ENCODE results near the gene ZBTB3. TPM values are rescaled to one million over a fixed set of nuclear protein-coding genes. Genes with fewer than 3 reads are reported as not detected.

Gene ZBTB3
- total and polyA plus RNA-seq, 9 of the 15 experiments (the other 6 are each of a cell fraction or from before 2014, with no cell fraction given), result 1.9 to 10.0 (median 4.9) TPM

DNA sequence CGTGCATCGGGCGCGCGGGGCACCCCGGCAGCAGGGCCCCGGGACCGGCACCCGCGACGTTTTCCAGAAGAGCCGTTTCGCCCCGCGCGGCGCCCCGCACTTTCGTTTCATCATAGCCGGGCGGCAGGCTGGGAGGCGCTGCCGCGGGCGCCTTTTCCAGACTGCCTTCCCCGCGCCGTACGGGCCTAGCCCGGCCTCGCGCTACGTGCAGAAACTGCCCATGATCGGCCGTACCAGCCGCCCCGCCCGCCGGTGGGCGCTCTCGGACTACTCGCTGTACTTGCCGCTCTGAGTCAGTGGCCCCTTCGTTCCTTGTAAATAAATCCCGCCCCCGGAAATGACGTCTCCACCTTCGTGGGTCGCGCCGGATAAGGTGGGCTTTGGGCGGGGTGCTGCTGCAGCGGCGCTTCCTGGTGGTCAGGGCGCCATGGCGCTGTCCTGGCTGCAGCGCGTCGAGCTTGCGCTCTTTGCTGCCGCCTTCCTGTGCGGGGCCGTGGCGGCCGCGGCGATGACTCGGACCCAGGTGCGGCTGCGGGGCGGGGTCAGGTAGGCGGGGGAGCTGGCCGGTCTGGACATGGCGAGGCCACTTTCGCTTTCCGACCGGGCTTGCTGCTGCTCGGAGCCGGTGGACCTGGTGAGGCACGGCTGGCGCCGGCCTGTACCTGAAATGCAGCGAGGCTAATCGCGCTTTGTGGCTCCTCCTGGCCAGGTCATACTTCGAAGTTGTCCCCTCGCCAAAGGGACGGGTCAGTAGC lies 33.2 kb upstream of the ZBTB3 start, which contains the start of gene TMEM179B (continued):
- TF ChIP-seq DMBX1 (CRISPR knock-in tag; IDR thresholded peaks at IDR 0.05; ENCODE audit: borderline replicate concordance), result no peak
- TF ChIP-seq ZNF316 (IDR thresholded peaks at IDR 0.05), result peak; percentile 45; the same call in 1 of the 2 replicates
- TF ChIP-seq, protein P1, sequence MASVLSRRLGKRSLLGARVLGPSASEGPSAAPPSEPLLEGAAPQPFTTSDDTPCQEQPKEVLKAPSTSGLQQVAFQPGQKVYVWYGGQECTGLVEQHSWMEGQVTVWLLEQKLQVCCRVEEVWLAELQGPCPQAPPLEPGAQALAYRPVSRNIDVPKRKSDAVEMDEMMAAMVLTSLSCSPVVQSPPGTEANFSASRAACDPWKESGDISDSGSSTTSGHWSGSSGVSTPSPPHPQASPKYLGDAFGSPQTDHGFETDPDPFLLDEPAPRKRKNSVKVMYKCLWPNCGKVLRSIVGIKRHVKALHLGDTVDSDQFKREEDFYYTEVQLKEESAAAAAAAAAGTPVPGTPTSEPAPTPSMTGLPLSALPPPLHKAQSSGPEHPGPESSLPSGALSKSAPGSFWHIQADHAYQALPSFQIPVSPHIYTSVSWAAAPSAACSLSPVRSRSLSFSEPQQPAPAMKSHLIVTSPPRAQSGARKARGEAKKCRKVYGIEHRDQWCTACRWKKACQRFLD (CRISPR knock-in tag; IDR thresholded peaks at IDR 0.05), result peak; percentile 62
- TF ChIP-seq ZC3H4 (CRISPR knock-in tag; IDR thresholded peaks at IDR 0.05; ENCODE audit: borderline replicate concordance), result peak; percentile 72; the same call in 1 of the 2 replicates
- TF ChIP-seq ZBTB1 (CRISPR knock-in tag; IDR thresholded peaks at IDR 0.05; ENCODE audit: borderline replicate concordance, low read depth), result peak; percentile 38
- no peak for TF ChIP-seq PHB2 (IDR thresholded peaks at IDR 0.05; ENCODE audit: low read depth)
- TF ChIP-seq U2AF1 (optimal IDR thresholded peaks at IDR 0.05; ENCODE audit: low read depth, low read length), result peak; percentile 11
- TF ChIP-seq DPF2 (IDR thresholded peaks at IDR 0.05), result no peak; the same call in 1 of the 2 replicates
- TF ChIP-seq ZNF699 (CRISPR knock-in tag; IDR thresholded peaks at IDR 0.05; ENCODE audit: insufficient replicate concordance), result no peak
- TF ChIP-seq, protein P2, sequence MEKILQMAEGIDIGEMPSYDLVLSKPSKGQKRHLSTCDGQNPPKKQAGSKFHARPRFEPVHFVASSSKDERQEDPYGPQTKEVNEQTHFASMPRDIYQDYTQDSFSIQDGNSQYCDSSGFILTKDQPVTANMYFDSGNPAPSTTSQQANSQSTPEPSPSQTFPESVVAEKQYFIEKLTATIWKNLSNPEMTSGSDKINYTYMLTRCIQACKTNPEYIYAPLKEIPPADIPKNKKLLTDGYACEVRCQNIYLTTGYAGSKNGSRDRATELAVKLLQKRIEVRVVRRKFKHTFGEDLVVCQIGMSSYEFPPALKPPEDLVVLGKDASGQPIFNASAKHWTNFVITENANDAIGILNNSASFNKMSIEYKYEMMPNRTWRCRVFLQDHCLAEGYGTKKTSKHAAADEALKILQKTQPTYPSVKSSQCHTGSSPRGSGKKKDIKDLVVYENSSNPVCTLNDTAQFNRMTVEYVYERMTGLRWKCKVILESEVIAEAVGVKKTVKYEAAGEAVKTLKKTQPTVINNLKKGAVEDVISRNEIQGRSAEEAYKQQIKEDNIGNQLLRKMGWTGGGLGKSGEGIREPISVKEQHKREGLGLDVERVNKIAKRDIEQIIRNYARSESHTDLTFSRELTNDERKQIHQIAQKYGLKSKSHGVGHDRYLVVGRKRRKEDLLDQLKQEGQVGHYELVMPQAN (IDR thresholded peaks at IDR 0.05; ENCODE audit: borderline replicate concordance), result peak; percentile 74; the same call in 1 of the 2 replicates
- no peak for TF ChIP-seq BACH1 (tag; IDR thresholded peaks at IDR 0.05)
- peak; percentile 58; the same call in 1 of the 2 replicates for TF ChIP-seq TCF3 (CRISPR knock-in tag; IDR thresholded peaks at IDR 0.05)
- TF ChIP-seq SMC3 (conservative IDR thresholded peaks at IDR 0.05; ENCODE audit: insufficient read depth, low read depth, low read length), result peak; percentile 35; the same call in 1 of the 2 replicates
- TF ChIP-seq, protein P3, sequence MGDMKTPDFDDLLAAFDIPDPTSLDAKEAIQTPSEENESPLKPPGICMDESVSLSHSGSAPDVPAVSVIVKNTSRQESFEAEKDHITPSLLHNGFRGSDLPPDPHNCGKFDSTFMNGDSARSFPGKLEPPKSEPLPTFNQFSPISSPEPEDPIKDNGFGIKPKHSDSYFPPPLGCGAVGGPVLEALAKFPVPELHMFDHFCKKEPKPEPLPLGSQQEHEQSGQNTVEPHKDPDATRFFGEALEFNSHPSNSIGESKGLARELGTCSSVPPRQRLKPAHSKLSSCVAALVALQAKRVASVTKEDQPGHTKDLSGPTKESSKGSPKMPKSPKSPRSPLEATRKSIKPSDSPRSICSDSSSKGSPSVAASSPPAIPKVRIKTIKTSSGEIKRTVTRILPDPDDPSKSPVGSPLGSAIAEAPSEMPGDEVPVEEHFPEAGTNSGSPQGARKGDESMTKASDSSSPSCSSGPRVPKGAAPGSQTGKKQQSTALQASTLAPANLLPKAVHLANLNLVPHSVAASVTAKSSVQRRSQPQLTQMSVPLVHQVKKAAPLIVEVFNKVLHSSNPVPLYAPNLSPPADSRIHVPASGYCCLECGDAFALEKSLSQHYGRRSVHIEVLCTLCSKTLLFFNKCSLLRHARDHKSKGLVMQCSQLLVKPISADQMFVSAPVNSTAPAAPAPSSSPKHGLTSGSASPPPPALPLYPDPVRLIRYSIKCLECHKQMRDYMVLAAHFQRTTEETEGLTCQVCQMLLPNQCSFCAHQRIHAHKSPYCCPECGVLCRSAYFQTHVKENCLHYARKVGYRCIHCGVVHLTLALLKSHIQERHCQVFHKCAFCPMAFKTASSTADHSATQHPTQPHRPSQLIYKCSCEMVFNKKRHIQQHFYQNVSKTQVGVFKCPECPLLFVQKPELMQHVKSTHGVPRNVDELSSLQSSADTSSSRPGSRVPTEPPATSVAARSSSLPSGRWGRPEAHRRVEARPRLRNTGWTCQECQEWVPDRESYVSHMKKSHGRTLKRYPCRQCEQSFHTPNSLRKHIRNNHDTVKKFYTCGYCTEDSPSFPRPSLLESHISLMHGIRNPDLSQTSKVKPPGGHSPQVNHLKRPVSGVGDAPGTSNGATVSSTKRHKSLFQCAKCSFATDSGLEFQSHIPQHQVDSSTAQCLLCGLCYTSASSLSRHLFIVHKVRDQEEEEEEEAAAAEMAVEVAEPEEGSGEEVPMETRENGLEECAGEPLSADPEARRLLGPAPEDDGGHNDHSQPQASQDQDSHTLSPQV (IDR thresholded peaks at IDR 0.05), result peak; percentile 51; the same call in 1 of the 2 replicates
- TF ChIP-seq MTA1 (IDR thresholded peaks at IDR 0.05; ENCODE audit: borderline replicate concordance), result no peak
- no peak for TF ChIP-seq ZNF24 (IDR thresholded peaks at IDR 0.05)
- no peak for TF ChIP-seq PTRF (tag; IDR thresholded peaks at IDR 0.05)
- TF ChIP-seq RBM15 (IDR thresholded peaks at IDR 0.05; ENCODE audit: insufficient read depth, low read length), result no peak
- TF ChIP-seq POLR2AphosphoS5 (IDR thresholded peaks at IDR 0.05; ENCODE audit: control insufficient read depth, insufficient read depth, low read depth, low read length), result peak; percentile 88
- no peak for TF ChIP-seq ZFPM2 (CRISPR knock-in tag; IDR thresholded peaks at IDR 0.05)
- TF ChIP-seq SAP30 (IDR thresholded peaks at IDR 0.05; ENCODE audit: borderline replicate concordance, insufficient read depth, low read depth, low read length, poor library complexity, severe bottlenecking), result no peak

Measured in K562 (cell line).